Posterior cingulate gyrus (tissue), 11 donors: ENCODE measurements around the gene CELF5.

ENCODE experiments used
- DNase-seq, 10 donors: peaks; one replicate each; pipeline versions ENCODE4 v3.0.0 to v3.0.0-alpha.2; 2020 to 2021; ENCODE audit warnings: mixed read lengths in 3 of 10
- intact Hi-C: fragments of 100-400 bp; cut with DNase I; formaldehyde crosslinking; loops from one replicate; pipeline ENCODE4 v1.15.1; 2023

CELF5 gene

DNA sequence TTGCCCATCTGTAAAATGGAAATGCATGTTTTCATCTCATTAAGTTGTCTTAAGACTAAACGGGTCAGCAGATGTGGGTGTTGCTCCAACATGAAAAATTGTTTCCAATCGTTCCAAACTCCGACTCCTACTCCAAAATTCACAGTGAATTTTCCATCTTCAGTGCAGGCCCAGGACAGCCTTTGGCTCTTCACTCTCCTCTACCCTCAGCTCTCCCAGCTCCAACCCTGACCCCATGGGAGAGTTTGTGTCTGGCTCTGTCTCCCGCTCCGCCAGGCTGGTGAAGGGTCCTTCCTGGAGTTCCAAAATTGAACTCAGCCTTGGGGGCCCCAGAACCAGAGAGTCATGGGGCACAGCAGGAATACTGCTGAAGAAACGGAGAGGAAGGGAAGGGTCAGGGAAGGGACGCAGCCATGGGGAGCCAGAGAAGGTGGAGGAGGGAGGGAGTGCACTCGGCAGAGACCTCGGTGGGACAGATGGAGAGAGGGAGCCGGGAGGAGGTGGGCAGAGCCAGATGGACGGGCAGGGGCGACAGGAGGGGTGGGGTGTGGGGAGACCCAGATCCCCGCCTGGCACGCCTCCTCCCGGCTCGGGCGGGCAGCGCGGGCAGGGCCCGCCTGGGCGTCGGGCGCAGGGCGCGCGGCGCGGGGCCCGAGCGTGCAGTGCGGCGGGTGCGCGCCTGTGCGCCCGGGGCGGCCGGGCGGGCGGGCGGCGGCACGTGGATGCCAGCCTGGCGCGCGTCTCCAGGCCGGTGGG is 45.6 kb downstream of the CELF5 start:
- intact Hi-C loops, result no loop called here
- peak in 2 of 10 donors; percentile 80 to 87 for DNase-seq

GRCh38 chr19:3270902-3271301 is 46.4 kb downstream of the CELF5 start:
- intact Hi-C loops, result no loop called here
- DNase-seq, result peak; percentile 36 to 97 (median 79)

- DNase-seq, result no peak
- intact Hi-C loops, result no loop called here
These were observed 48.0 kb downstream of the CELF5 start for GRCh38 chr19:3272401-3272931.

DNA sequence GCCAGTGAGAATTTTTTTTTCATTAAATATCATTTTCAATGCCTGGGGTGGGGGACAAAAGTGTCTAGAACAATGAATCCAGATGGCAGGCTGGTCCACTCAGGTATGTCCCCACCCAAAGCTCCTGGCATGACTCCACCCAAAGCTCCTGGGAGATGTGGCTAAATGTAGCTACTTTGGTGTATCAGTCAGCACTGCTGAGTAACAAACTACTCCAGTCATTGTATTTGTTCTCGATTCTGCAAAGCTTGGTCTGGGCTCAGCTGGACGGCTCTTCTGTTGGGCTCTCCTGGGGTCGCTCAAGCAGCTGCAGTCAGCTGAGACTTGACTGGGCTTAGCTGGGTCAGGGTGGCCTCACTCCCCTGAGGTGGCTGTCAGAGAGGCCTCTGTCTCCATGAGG is 48.5 kb downstream of the CELF5 start:
- DNase-seq, result no peak
- intact Hi-C loops, result no loop called here

GRCh38 chr19:3274245-3274941 is 49.9 kb downstream of the CELF5 start:
- intact Hi-C loops, result no loop called here
- DNase-seq, result no peak

- DNase-seq, result peak in 2 of 10 donors; percentile 35 to 89
- intact Hi-C loops, result no loop called here
These were observed 50.6 kb downstream of the CELF5 start for GRCh38 chr19:3274942-3275582.

GRCh38 chr19:3275583-3276340 is 51.3 kb downstream of the CELF5 start:
- intact Hi-C loops, result no loop called here
- peak in 7 of 10 donors; percentile 27 to 92 (median 72) for DNase-seq

GRCh38 chr19:3276341-3276799 is 51.9 kb downstream of the CELF5 start:
- no peak for DNase-seq
- intact Hi-C loops, result no loop called here

DNA sequence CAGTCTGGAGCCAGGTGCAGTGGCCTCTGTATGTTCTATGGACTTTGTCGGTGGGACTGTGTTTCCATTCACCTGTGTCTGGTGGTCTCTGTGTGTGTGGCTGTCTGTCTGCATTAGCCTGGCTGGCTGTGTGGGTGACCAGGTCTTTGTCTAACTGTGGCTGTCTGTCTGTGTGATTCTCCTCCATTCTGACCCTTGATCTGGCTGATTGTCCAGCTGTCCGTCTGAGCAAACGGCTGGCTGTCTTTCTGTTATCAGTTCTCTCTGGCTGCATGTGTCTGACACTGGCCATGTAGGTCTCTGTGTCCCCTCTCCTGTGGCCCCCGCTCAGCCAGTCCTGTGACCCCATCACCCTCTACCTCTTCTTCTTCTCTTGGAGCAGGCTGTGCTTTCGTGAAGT is 53.2 kb downstream of the CELF5 start:
- intact Hi-C loops, result no loop called here
- no peak for DNase-seq

GRCh38 chr19:3278294-3278693 is 53.8 kb downstream of the CELF5 start:
- no peak for DNase-seq
- intact Hi-C loops, result no loop called here

DNA sequence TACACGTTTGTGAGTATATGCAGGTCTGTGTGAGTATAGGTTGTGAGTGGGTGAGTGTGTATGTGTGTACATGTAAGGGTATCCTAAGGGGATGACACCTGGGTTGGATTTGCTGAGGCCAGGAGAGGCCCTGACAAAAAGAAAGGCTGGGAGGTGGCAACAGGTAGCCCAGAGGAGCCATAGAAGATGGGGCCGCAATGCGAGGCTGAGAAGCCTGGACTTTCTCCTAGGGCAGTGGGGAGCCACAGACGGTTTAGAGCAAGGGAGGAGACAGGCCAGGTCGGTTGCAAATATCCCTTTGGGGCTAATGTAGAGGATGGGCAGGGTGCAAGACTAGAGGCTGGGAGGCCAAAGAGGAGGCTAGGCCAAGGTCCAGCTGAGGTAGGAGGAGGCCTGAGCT is 54.3 kb downstream of the CELF5 start:
- intact Hi-C loops, result no loop called here
- DNase-seq, result no peak

- DNase-seq, result no peak
- intact Hi-C loops, result no loop called here
These were observed 54.8 kb downstream of the CELF5 start for GRCh38 chr19:3279306-3279705.

GRCh38 chr19:3281026-3281425 is 56.6 kb downstream of the CELF5 start:
- DNase-seq, result no peak
- intact Hi-C loops, result no loop called here

DNA sequence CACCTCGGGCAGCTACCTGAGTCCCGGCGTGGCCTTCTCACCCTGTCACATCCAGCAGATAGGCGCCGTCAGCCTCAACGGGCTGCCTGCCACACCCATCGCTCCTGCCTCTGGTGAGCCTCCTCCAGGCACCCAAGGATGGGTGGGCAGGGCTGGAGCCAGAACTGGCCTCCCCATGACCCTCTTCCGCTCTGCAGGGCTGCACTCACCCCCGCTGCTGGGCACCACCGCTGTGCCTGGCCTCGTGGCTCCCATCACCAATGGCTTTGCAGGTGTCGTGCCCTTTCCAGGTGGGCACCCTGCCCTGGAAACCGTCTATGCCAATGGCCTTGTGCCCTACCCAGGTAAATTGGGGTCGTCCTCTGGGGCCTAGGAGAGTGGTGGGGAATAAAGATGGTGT is 57.7 kb downstream of the CELF5 start:
- peak in 1 of 10 donors; percentile 86 for DNase-seq
- intact Hi-C loops, result no loop called here

DNA sequence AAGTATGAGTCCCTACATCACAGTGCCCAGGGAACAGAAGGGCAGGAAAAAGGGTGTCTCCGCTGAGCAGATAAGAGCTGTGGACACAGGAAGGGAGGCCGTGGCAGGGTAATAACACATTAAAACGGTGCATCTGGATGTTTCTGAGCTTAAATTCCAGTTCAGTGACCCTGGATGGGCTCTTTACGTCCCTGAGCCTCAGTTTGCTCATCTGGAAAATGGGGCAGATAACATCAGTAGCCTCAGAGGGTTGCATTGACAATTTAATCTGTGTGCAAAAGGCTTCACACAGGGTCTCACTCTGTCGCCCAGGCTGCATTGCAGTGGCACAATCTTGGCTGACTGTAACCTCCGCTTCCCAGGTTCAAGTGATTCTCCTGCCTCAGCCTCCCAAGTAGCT is 58.1 kb downstream of the CELF5 start:
- intact Hi-C loops, result no loop called here
- no peak for DNase-seq

GRCh38 chr19:3283246-3283751 is 58.8 kb downstream of the CELF5 start:
- no peak for DNase-seq
- intact Hi-C loops, result no loop called here

DNA sequence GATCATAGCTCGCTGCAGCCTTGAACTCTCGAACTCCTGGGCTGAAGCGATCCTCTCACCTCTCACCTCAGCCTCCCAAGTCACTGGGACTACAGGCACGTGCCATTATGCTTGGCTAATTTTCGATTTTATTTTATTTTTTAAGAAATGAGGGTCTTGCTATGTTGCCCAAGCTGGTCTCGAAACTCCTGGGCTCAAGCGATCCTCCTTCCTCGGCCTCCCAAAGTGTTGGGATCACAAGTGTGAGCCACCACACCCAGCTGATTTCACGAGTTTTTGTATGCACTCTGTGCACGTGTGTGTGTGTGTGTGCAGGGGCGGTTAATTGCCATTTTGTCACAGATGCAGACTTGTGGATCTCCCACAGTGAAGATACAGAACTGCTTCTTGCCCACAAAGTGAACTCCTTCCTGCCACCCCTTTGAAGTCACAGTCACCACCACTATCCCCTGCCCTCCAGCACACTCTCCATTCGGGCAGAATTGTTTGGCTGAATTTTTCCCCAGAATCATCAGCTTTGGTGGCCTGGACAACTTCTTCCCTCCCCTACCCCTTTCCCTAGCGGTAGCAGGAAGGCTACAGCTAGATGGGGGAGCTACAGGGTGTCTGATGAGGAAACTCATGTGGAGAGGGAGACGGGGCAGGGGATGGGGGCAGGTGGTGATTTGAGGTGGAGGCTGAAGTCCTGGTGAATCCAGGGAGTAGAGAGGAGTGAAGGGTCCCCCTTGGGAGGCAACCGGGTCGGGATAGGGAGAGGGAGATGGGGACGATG is 59.6 kb downstream of the CELF5 start:
- intact Hi-C loops, result no loop called here
- DNase-seq, result no peak

DNA sequence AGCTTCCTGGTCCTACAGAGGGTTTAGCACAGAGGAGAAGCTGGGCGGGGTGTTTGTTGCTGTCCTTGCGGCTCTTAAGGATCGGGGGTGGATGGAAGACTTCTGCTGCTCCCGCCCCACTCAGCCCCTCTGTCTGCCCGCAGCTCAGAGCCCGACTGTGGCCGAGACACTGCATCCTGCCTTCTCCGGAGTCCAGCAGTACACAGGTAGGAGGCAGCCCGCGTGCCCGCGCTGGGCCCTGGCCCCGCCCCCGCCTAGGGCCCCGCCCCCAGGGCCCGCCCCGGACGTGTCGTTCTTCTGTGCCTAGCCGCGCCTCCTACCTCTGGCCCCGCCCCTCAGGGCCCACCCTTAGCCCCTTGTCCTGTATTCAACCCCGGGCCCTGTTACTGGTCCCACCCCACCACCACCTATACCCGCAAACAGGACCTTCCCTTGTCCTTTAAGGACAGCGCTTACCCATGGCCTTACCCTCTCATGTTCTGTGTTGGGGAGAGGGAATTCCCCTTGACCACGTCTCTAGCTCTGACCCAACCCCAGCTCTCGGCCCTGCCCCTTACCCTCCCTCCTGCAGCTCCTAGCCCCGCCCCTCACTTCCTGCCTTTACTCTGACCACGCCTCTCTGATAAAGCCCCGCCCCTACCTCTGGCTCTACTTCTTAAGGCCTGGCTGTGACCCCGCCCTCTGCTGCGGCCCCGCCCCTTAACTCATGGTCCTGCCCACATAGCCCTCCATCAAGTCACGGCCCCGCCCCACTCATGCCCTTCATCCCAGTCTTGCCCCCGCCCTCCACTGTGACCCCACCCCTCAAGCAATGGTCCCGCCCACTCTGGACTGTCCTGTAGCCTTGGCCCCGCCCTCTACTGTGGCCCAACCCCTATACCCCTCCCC is 60.5 kb downstream of the CELF5 start:
- intact Hi-C loops, result no loop called here
- no peak for DNase-seq
